Naive thymus-derived CD8-positive, alpha-beta T cell (primary cell): ENCODE data around the gene HS3ST1. TPM values are rescaled to one million over a fixed set of nuclear protein-coding genes. Genes with fewer than 3 reads are reported as not detected.
"Not testable (repeated sequence)": the region's sequence is repeated elsewhere in the genome, so short reads cannot be mapped to it uniquely, and the experiment has no call there.

Experiments
- ATAC-seq, 2 donors: fragments of 150-1000 bp; cut with Tn5 transposase in 1 of 2; sonication (Bioruptor Pico), chemical (Tn5 transposase) in 1 of 2; 1 replicate in 1 of 2; 2 replicates in 1 of 2; pipeline ENCODE4 v1.10.0; 2021; ENCODE audit warnings: mild to moderate bottlenecking in 2 of 2, moderate library complexity in 2 of 2
- POLR2A ChIA-PET: fragments of 350-600 bp; sonication (Branson Sonifier 250); formaldehyde crosslinking; loops from one replicate; lab custom pipeline; 2021; ENCODE audit warnings: antibody characterized with exemption; lab: Charles Lee
- DNase-seq, 10 donors: peaks; one replicate each; pipeline versions ENCODE4 v3.0.0 to v3.0.0-alpha.2; 2020 to 2022
- H3K27ac Mint-ChIP-seq, 10 donors: one replicate each; pipeline ENCODE4 v1.8.0; 2020 to 2022; ENCODE audit warnings: mild to moderate bottlenecking in 10 of 10, mixed read lengths in 10 of 10, moderate library complexity in 4 of 10, inconsistent platforms in 1 of 10
- H3K27me3 Mint-ChIP-seq, 5 donors: one replicate each; pipeline ENCODE4 v1.8.0; 2021 to 2022; ENCODE audit warnings: mixed read lengths in 5 of 5
- H3K36me3 Mint-ChIP-seq, 3 donors: one replicate each; pipeline ENCODE4 v1.8.0; 2020 to 2022; ENCODE audit warnings: mixed read lengths in 3 of 3, mild to moderate bottlenecking in 2 of 3, inconsistent platforms in 1 of 3
- H3K4me1 Mint-ChIP-seq, 4 donors: one replicate each; pipeline ENCODE4 v1.8.0; 2021 to 2022; ENCODE audit warnings: mixed read lengths in 4 of 4
- H3K4me3 Mint-ChIP-seq, 10 donors: one replicate each; pipeline ENCODE4 v1.8.0; 2020 to 2022; ENCODE audit warnings: mild to moderate bottlenecking in 10 of 10, mixed read lengths in 10 of 10, moderate library complexity in 6 of 10, inconsistent platforms in 1 of 10
- H3K9me3 Mint-ChIP-seq, 9 donors: one replicate each; pipeline ENCODE4 v1.8.0; 2020 to 2022; ENCODE audit warnings: mixed read lengths in 9 of 9, mild to moderate bottlenecking in 3 of 9, inconsistent platforms in 1 of 9, moderate library complexity in 1 of 9
- polyA plus RNA-seq, 3 donors: library from polyadenylated mRNA; unstranded; fragments of 300-500 nt; fragmentation: Illumina TruSeq; gene quantifications; one replicate each; pipeline ENCODE4 v1.2.3, GENCODE V29; 2021
- total RNA-seq, 8 experiments: library from RNA in 2 of 8; stranded (reverse) in 2 of 8; gene quantifications; one replicate each; pipeline ENCODE4 v1.2.3 and lab custom pipeline; 2021 to 2026

The HS3ST1 gene
- total and polyA plus RNA-seq, 5 experiments from 2014 or later, result 0.60 to 0.86 TPM; not detected in 3

GRCh38 chr4:11393551-11393950, 35.1 kb downstream of the HS3ST1 start:
- no peaks in the 10 kb centered on the region for H3K4me1 Mint-ChIP-seq
- DNase-seq, result no peak
- no peaks in the 10 kb centered on the region for H3K36me3 Mint-ChIP-seq
- H3K9me3 Mint-ChIP-seq, result no peaks in the 10 kb centered on the region
- H3K27ac Mint-ChIP-seq, result no peak overlapping the region
- ATAC-seq, result no peak
- POLR2A ChIA-PET, result no interaction called here
- no peaks in the 10 kb centered on the region for H3K27me3 Mint-ChIP-seq
- no peak overlapping the region for H3K4me3 Mint-ChIP-seq

GRCh38 chr4:11384072-11384471, 44.6 kb downstream of the HS3ST1 start:
- H3K36me3 Mint-ChIP-seq, H3K4me1 Mint-ChIP-seq, H3K27me3 Mint-ChIP-seq, ATAC-seq, DNase-seq, H3K27ac Mint-ChIP-seq, POLR2A ChIA-PET, H3K4me3 Mint-ChIP-seq: not testable (repeated sequence)
- H3K9me3 Mint-ChIP-seq, result peaks cover 0 to 11% (median 5%) of the 10 kb centered on the region in 9 donors

- POLR2A ChIA-PET, result no interaction called here
- Mint-ChIP-seq H3K36me3 (no peaks in the 10 kb centered on the region), H3K9me3 (peaks cover 0 to 3% (median 0%) of the 10 kb centered on the region in 9 donors), H3K4me3 (no peak overlapping the region), H3K27ac (no peak overlapping the region), H3K4me1 (no peaks in the 10 kb centered on the region), H3K27me3 (no peaks in the 10 kb centered on the region)
- no peak for DNase-seq
- no peak for ATAC-seq
These were observed 52.1 kb downstream of the HS3ST1 start for GRCh38 chr4:11376571-11376970.

GRCh38 chr4:11376146-11376545, 52.5 kb downstream of the HS3ST1 start:
- POLR2A ChIA-PET, result no interaction called here
- no peak for ATAC-seq
- H3K36me3 Mint-ChIP-seq, result no peaks in the 10 kb centered on the region
- H3K27me3 Mint-ChIP-seq, result no peaks in the 10 kb centered on the region
- no peak overlapping the region for H3K4me3 Mint-ChIP-seq
- no peak for DNase-seq
- H3K27ac Mint-ChIP-seq, result no peak overlapping the region
- H3K9me3 Mint-ChIP-seq, result peaks cover 0 to 3% (median 0%) of the 10 kb centered on the region in 9 donors
- H3K4me1 Mint-ChIP-seq, result no peaks in the 10 kb centered on the region

- ATAC-seq (no peak), DNase-seq (no peak)
- H3K4me3 Mint-ChIP-seq, result no peak overlapping the region
- H3K4me1 Mint-ChIP-seq, result no peaks in the 10 kb centered on the region
- H3K36me3 Mint-ChIP-seq, result peaks cover 0 to 8% (median 0%) of the 10 kb centered on the region in 3 donors
- H3K9me3 Mint-ChIP-seq, result peaks cover 0 to 12% (median 0%) of the 10 kb centered on the region in 9 donors
- no peak overlapping the region for H3K27ac Mint-ChIP-seq
- POLR2A ChIA-PET, result no interaction called here
- H3K27me3 Mint-ChIP-seq, result peaks cover 7 to 30% (median 15%) of the 10 kb centered on the region in 5 donors
These were observed 60.0 kb downstream of the HS3ST1 start for GRCh38 chr4:11368701-11369115.

GRCh38 chr4:11367371-11367770, 61.3 kb downstream of the HS3ST1 start:
- Mint-ChIP-seq H3K36me3 (peaks cover 0 to 8% (median 0%) of the 10 kb centered on the region in 3 donors), H3K9me3 (peaks cover 0 to 12% (median 0%) of the 10 kb centered on the region in 9 donors), H3K4me3 (no peak overlapping the region), H3K27me3 (peaks cover 7 to 30% (median 15%) of the 10 kb centered on the region in 5 donors), H3K27ac (no peak overlapping the region), H3K4me1 (no peaks in the 10 kb centered on the region)
- DNase-seq (no peak), ATAC-seq (no peak)
- POLR2A ChIA-PET, result no interaction called here

- H3K27ac Mint-ChIP-seq, result no peak overlapping the region
- H3K27me3 Mint-ChIP-seq, result peaks cover 7 to 30% (median 15%) of the 10 kb centered on the region in 5 donors
- no peak for ATAC-seq
- H3K9me3 Mint-ChIP-seq, result peaks cover 0 to 12% (median 0%) of the 10 kb centered on the region in 9 donors
- POLR2A ChIA-PET, result no interaction called here
- H3K36me3 Mint-ChIP-seq, result peaks cover 0 to 8% (median 0%) of the 10 kb centered on the region in 3 donors
- DNase-seq, result no peak
- H3K4me3 Mint-ChIP-seq, result no peak overlapping the region
- H3K4me1 Mint-ChIP-seq, result no peaks in the 10 kb centered on the region
These were observed 61.8 kb downstream of the HS3ST1 start for GRCh38 chr4:11366859-11367258.

- Mint-ChIP-seq H3K4me3 (no peak overlapping the region), H3K9me3 (peaks cover 0 to 8% (median 0%) of the 10 kb centered on the region in 9 donors), H3K4me1 (no peaks in the 10 kb centered on the region), H3K27me3 (peaks cover 7 to 30% (median 13%) of the 10 kb centered on the region in 5 donors), H3K27ac (no peak overlapping the region), H3K36me3 (peaks cover 0 to 8% (median 0%) of the 10 kb centered on the region in 3 donors)
- POLR2A ChIA-PET, result no interaction called here
- no peak for DNase-seq
- no peak for ATAC-seq
These were observed 63.7 kb downstream of the HS3ST1 start for GRCh38 chr4:11365039-11365438.

- no peak for DNase-seq
- H3K27me3 Mint-ChIP-seq, result peaks cover 0 to 9% (median 0%) of the 10 kb centered on the region in 5 donors
- no peak overlapping the region for H3K4me3 Mint-ChIP-seq
- no peaks in the 10 kb centered on the region for H3K4me1 Mint-ChIP-seq
- no peak for ATAC-seq
- H3K27ac Mint-ChIP-seq, result no peak overlapping the region
- POLR2A ChIA-PET, result no interaction called here
- no peaks in the 10 kb centered on the region for H3K36me3 Mint-ChIP-seq
- H3K9me3 Mint-ChIP-seq, result peaks cover 0 to 4% (median 0%) of the 10 kb centered on the region in 9 donors
These were observed 69.1 kb downstream of the HS3ST1 start for GRCh38 chr4:11359591-11359990.

GRCh38 chr4:11355226-11355625, 73.5 kb downstream of the HS3ST1 start:
- Mint-ChIP-seq H3K9me3 (peaks cover 0 to 4% (median 0%) of the 10 kb centered on the region in 9 donors), H3K27ac (no peak overlapping the region), H3K36me3 (no peaks in the 10 kb centered on the region), H3K4me1 (no peaks in the 10 kb centered on the region), H3K27me3 (peaks cover 0 to 2% (median 0%) of the 10 kb centered on the region in 5 donors), H3K4me3 (no peak overlapping the region)
- POLR2A ChIA-PET, result no interaction called here
- ATAC-seq, result no peak
- DNase-seq, result no peak

GRCh38 chr4:11354531-11354930, 74.2 kb downstream of the HS3ST1 start:
- Mint-ChIP-seq H3K27me3 (peaks cover 0 to 2% (median 0%) of the 10 kb centered on the region in 5 donors), H3K9me3 (peaks cover 0 to 4% (median 0%) of the 10 kb centered on the region in 9 donors), H3K4me3 (no peak overlapping the region), H3K4me1 (no peaks in the 10 kb centered on the region), H3K36me3 (no peaks in the 10 kb centered on the region), H3K27ac (no peak overlapping the region)
- POLR2A ChIA-PET, result no interaction called here
- no peak for DNase-seq
- no peak for ATAC-seq

- H3K9me3 Mint-ChIP-seq, result no peaks in the 10 kb centered on the region
- POLR2A ChIA-PET, result no interaction called here
- H3K4me1 Mint-ChIP-seq, result no peaks in the 10 kb centered on the region
- DNase-seq (no peak), ATAC-seq (no peak)
- no peak overlapping the region for H3K27ac Mint-ChIP-seq
- no peaks in the 10 kb centered on the region for H3K36me3 Mint-ChIP-seq
- H3K4me3 Mint-ChIP-seq, result no peak overlapping the region
- H3K27me3 Mint-ChIP-seq, result peaks cover 0 to 2% (median 0%) of the 10 kb centered on the region in 5 donors
These were observed 80.1 kb downstream of the HS3ST1 start for GRCh38 chr4:11348449-11349088.

- no peaks in the 10 kb centered on the region for H3K36me3 Mint-ChIP-seq
These were observed 83.8 kb downstream of the HS3ST1 start for GRCh38 chr4:11344916-11345315.

More at GRCh38 chr4:11344916-11345315, 83.8 kb downstream of the HS3ST1 start:
- Mint-ChIP-seq H3K27ac (no peak overlapping the region), H3K9me3 (no peaks in the 10 kb centered on the region), H3K4me1 (peaks cover 0 to 13% (median 0%) of the 10 kb centered on the region in 4 donors), H3K27me3 (peaks cover 0 to 2% (median 0%) of the 10 kb centered on the region in 5 donors), H3K4me3 (no peak overlapping the region)
- DNase-seq (no peak), ATAC-seq (no peak)
- POLR2A ChIA-PET, result no interaction called here
